AG09309 (cell line): ENCODE data around the gene TMEM131L.
"Not testable (repeated sequence)": the region's sequence is repeated elsewhere in the genome, so short reads cannot be mapped to it uniquely, and the experiment has no call there.

Experiments used
- DNase-seq: peaks from one replicate; pipeline ENCODE4 v3.0.0-alpha.2; 2010; ENCODE audit warnings: low read depth
- H3K4me3 ChIP-seq: 2 replicates; pipeline ENCODE4 v1.5.1; 2011; ENCODE audit warnings: mild to moderate bottlenecking, low read depth, low read length, moderate library complexity; ENCODE audit not compliant: control insufficient read depth
- TF ChIP-seq, protein P1 (sequence below): IDR thresholded peaks from 2 replicates; pipeline ENCODE4 v1.5.1; 2011; ENCODE audit warnings: mild to moderate bottlenecking, low read depth, low read length, inconsistent platforms; ENCODE audit not compliant: insufficient read depth, control insufficient read depth; ENCODE audit errors: missing control alignments

TMEM131L gene, protein sequence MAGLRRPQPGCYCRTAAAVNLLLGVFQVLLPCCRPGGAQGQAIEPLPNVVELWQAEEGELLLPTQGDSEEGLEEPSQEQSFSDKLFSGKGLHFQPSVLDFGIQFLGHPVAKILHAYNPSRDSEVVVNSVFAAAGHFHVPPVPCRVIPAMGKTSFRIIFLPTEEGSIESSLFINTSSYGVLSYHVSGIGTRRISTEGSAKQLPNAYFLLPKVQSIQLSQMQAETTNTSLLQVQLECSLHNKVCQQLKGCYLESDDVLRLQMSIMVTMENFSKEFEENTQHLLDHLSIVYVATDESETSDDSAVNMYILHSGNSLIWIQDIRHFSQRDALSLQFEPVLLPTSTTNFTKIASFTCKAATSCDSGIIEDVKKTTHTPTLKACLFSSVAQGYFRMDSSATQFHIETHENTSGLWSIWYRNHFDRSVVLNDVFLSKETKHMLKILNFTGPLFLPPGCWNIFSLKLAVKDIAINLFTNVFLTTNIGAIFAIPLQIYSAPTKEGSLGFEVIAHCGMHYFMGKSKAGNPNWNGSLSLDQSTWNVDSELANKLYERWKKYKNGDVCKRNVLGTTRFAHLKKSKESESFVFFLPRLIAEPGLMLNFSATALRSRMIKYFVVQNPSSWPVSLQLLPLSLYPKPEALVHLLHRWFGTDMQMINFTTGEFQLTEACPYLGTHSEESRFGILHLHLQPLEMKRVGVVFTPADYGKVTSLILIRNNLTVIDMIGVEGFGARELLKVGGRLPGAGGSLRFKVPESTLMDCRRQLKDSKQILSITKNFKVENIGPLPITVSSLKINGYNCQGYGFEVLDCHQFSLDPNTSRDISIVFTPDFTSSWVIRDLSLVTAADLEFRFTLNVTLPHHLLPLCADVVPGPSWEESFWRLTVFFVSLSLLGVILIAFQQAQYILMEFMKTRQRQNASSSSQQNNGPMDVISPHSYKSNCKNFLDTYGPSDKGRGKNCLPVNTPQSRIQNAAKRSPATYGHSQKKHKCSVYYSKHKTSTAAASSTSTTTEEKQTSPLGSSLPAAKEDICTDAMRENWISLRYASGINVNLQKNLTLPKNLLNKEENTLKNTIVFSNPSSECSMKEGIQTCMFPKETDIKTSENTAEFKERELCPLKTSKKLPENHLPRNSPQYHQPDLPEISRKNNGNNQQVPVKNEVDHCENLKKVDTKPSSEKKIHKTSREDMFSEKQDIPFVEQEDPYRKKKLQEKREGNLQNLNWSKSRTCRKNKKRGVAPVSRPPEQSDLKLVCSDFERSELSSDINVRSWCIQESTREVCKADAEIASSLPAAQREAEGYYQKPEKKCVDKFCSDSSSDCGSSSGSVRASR (N-terminal part only)

DNA sequence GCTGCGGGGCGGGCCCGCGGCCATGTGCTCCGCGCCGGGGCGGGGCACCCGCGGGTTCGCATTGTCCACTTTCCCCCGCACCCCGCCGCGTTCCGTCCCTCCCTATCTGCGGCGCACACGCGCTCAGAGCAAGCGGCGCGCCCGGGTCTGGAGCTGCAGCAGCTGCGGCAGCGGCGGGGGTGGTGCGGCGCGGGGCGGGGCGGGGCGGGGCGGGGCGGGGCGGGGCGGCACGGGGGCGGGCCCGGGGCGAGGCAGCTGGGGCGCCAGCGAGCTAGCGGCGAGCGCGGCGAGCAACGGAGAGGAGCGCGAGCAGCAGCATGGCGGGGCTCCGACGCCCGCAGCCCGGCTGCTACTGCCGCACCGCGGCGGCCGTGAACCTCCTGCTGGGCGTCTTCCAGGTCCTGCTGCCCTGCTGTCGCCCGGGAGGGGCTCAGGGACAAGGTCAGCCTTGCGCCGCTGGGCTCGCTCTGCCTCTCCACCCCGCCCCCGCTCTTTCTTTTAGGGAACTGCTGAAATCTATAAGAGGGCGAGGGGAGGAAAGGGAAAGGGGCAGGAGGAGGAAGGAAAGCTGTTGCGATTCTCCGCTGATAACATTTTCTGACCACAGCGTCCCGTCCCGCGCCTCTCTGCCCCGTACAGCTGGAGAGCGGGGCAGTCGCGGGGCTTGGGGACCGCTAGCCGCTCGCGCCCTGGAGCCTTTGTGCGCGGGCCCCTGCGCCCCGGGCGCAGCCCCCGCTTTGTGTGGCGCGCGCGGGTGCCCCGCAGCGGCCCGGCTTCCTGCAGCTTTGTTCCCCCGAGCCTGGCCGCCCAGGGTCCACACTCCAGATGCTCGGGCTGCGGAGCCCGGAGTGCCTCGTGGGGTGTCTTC is at the start of gene TMEM131L:
Gene TMEM131L, plus strand, starts transcription at position 280 of the 868 bp plus-strand sequence. Its CDS starts 38 bp downstream, at position 318.
- TF ChIP-seq, protein P1, sequence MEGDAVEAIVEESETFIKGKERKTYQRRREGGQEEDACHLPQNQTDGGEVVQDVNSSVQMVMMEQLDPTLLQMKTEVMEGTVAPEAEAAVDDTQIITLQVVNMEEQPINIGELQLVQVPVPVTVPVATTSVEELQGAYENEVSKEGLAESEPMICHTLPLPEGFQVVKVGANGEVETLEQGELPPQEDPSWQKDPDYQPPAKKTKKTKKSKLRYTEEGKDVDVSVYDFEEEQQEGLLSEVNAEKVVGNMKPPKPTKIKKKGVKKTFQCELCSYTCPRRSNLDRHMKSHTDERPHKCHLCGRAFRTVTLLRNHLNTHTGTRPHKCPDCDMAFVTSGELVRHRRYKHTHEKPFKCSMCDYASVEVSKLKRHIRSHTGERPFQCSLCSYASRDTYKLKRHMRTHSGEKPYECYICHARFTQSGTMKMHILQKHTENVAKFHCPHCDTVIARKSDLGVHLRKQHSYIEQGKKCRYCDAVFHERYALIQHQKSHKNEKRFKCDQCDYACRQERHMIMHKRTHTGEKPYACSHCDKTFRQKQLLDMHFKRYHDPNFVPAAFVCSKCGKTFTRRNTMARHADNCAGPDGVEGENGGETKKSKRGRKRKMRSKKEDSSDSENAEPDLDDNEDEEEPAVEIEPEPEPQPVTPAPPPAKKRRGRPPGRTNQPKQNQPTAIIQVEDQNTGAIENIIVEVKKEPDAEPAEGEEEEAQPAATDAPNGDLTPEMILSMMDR: peak; percentile 2
- no peak for DNase-seq
- H3K4me3 ChIP-seq: peak within 1 kb of the TSS; percentile 65

DNA sequence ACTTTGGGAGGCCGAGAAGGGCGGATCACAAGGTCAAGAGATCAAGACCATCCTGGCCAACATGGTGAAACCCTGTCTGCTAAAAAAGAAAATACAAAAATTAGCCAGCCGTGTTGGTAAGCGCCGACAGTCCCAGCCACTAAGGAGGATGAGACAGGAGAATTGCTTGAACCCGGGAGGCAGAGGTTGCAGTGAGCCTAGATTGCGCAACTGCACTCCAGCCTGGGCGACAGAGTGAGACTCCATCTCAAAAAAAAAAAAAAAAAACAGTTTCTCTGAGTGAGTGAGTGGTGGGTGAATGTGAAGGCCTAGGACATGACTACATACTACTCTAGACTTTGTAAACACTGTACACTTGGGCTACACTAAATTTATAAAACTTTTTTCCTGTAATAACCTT is 49.7 kb upstream of the TMEM131L start:
- DNase-seq: not testable (repeated sequence)

DNA sequence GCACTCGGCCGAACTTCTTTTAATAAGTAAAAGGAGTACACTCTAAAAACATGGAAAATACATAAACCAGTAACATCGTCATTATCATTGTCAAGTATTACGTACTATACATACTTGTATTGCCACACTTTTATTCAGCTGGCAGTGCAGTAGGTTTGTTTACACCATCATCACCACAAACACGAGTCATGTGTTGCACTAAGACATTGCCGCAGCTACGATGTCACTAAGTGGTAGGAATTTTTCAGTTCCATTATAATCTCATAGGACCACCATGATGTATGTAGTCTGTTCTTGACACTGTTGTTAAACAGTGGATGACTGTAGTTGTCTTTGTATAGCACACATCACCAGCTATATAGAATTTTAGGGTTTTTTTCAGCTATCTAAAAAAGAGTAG is 48.0 kb upstream of the TMEM131L start:
- no peak for DNase-seq
- H3K4me3 ChIP-seq: no peak overlapping the region
- TF ChIP-seq, protein P1: no peak

More for the DNA sequence above, 49.7 kb upstream of the TMEM131L start:
- not testable (repeated sequence) for H3K4me3 ChIP-seq

DNA sequence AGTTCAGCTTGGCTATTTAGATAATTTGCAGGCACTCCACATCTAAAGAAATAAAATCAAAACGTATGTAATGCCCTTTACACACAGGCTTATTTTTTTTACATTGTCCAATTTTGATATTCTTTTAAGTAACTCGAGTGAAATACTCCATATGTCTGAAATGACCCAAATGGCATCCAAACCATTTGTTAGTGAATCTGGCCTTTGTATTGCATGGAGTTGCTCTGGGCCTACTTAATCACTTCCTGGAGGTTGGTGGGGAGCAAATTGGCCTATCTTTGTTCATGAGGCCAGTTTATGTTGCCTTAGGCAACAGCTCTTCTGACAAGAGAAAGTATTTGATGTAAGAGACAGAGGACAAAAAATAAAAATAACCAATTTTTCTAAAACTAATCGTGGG is 47.6 kb upstream of the TMEM131L start:
- no peak for DNase-seq
- no peak overlapping the region for H3K4me3 ChIP-seq
- TF ChIP-seq, protein P1: no peak

DNA sequence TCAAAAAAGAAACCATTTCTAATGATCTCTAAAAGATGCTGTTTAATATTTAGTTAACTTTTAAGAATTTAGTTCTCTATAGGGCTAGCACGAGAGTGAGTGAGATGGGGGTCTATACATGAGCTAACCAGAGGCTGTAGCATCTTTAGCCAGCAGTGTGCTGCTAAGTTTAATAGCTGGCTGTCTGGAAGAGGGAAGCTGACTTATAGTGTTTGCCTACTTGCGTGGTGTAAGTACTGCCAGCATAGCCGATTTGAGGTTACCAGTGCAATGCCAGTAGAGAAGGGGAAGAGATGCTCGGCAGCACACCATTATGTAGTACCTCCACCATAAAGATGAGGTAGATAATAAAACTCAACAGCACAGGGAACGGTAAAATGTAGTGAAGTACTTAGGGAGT is 47.1 kb upstream of the TMEM131L start:
- DNase-seq: no peak
- TF ChIP-seq, protein P1: no peak
- no peak overlapping the region for H3K4me3 ChIP-seq

DNA sequence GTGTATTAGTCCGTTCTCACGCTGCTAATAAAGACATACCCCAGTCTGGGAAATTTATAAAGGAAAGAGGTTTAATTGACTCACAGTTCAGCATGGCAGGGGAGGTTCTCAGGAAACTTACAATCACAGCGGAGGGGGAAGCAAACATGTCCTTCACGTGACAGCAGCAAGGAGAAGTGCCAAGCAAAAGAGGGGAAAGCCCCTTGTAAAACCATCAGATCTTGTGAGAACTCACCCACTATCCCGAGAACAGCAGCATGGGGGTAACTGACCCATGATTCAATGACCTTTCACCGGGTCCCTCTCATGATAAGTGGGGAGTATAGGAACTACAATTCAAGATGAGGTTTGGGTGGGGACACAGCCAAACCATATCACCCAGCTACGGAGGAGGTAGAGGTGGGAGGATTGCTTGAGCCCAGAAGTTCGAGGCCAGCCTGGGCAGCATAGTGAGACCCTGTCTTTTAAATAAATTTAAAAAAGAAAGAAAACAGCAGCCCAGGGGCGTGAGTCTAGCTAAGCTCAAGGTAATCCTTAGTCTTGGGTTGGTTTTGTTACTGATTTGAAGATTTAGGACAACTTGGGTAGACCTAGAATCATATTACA is 46.4 kb upstream of the TMEM131L start:
- TF ChIP-seq, protein P1: no peak
- DNase-seq: no peak

More for the DNA sequence above, 46.4 kb upstream of the TMEM131L start:
- no peak overlapping the region for H3K4me3 ChIP-seq
